ENCODE data around the gene SZT2. TPM values are rescaled to one million over a fixed set of nuclear protein-coding genes. Genes with fewer than 3 reads are reported as not detected.

SZT2 gene
- total and polyA plus RNA-seq, 7 experiments from 2014 or later: 4.4 to 153 (median 114) TPM

GRCh38 chr1:43436371-43436770 is 46.7 kb downstream of the SZT2 start:
- no peaks in the 10 kb centered on the region for H3K4me1 ChIP-seq (ENCODE audit: control insufficient read depth in 2 of 2, insufficient read depth in 2 of 2, low read length in 2 of 2)
- intact Hi-C loops (cut with micrococcal nuclease): no loop called here
- peaks cover 6 to 93% (median 15%) of the 10 kb centered on the region in 3 experiments for H3K36me3 ChIP-seq (ENCODE audit: control insufficient read depth in 2 of 3, insufficient read depth in 3 of 3, low read length in 3 of 3)
- Mint-ChIP-seq H3K4me3 (no peak overlapping the region), H3K4me1 (peaks cover 0 to 7% (median 0%) of the 10 kb centered on the region in 7 donors), H3K27ac (peak overlapping the region in 4 of 9 donors; percentile 30 to 66 (median 52)), H3K9me3 (no peaks in the 10 kb centered on the region), H3K27me3 (no peaks in the 10 kb centered on the region), H3K36me3 (peaks cover 0 to 67% (median 6%) of the 10 kb centered on the region in 5 donors)
- H3K4me3 ChIP-seq (ENCODE audit: low read length): no peak overlapping the region
- no peaks in the 10 kb centered on the region for H3K9me3 ChIP-seq (ENCODE audit: control insufficient read depth in 2 of 3, low read length in 3 of 3)
- no peak overlapping the region for H3K27ac ChIP-seq (ENCODE audit: low read depth, low read length)
- ChIA-PET POLR2A (interaction anchor here (1.5 kb wide), 1 partner anchor 46 kb away, joined by 3 read pairs; no protein-coding TSS in a partner anchor), CTCF (no interaction called here)
- ATAC-seq (no peak), DNase-seq (no peak)
- H3K27me3 ChIP-seq (ENCODE audit: control insufficient read depth in 2 of 2, insufficient read depth in 2 of 2, low read length in 2 of 2): no peaks in the 10 kb centered on the region

- Mint-ChIP-seq H3K4me1 (peaks cover 0 to 7% (median 0%) of the 10 kb centered on the region in 7 donors), H3K4me3 (no peak overlapping the region), H3K27me3 (no peaks in the 10 kb centered on the region), H3K9me3 (no peaks in the 10 kb centered on the region), H3K27ac (peak overlapping the region in 2 of 9 donors; percentile 48 to 53), H3K36me3 (peaks cover 0 to 63% (median 6%) of the 10 kb centered on the region in 5 donors)
- ATAC-seq (no peak), DNase-seq (no peak)
- Histone ChIP-seq H3K4me1 (ENCODE audit: control insufficient read depth in 2 of 2, insufficient read depth in 2 of 2, low read length in 2 of 2) (no peaks in the 10 kb centered on the region), H3K27ac (ENCODE audit: low read depth, low read length) (no peak overlapping the region), H3K9me3 (ENCODE audit: control insufficient read depth in 2 of 3, low read length in 3 of 3) (no peaks in the 10 kb centered on the region), H3K36me3 (ENCODE audit: control insufficient read depth in 2 of 3, insufficient read depth in 3 of 3, low read length in 3 of 3) (peaks cover 3 to 93% (median 11%) of the 10 kb centered on the region in 3 experiments), H3K27me3 (ENCODE audit: control insufficient read depth in 2 of 2, insufficient read depth in 2 of 2, low read length in 2 of 2) (no peaks in the 10 kb centered on the region), H3K4me3 (ENCODE audit: low read length) (no peak overlapping the region)
- ChIA-PET POLR2A (no interaction called here), CTCF (no interaction called here)
- intact Hi-C loops (cut with micrococcal nuclease): no loop called here
Observed at GRCh38 chr1:43437031-43437973, 47.6 kb downstream of the SZT2 start.

- Histone ChIP-seq H3K27ac (ENCODE audit: low read depth, low read length) (no peak overlapping the region), H3K9me3 (ENCODE audit: control insufficient read depth in 2 of 3, low read length in 3 of 3) (no peaks in the 10 kb centered on the region), H3K4me1 (ENCODE audit: control insufficient read depth in 2 of 2, insufficient read depth in 2 of 2, low read length in 2 of 2) (no peaks in the 10 kb centered on the region), H3K36me3 (ENCODE audit: control insufficient read depth in 2 of 3, insufficient read depth in 3 of 3, low read length in 3 of 3) (peaks cover 3 to 93% (median 15%) of the 10 kb centered on the region in 3 experiments), H3K4me3 (ENCODE audit: low read length) (no peak overlapping the region), H3K27me3 (ENCODE audit: control insufficient read depth in 2 of 2, insufficient read depth in 2 of 2, low read length in 2 of 2) (no peaks in the 10 kb centered on the region)
- Mint-ChIP-seq H3K27me3 (no peaks in the 10 kb centered on the region), H3K27ac (peak overlapping the region in 2 of 9 donors; percentile 33 to 70), H3K4me1 (peaks cover 0 to 7% (median 0%) of the 10 kb centered on the region in 7 donors), H3K4me3 (no peak overlapping the region), H3K9me3 (no peaks in the 10 kb centered on the region), H3K36me3 (peaks cover 0 to 63% (median 6%) of the 10 kb centered on the region in 5 donors)
- ChIA-PET CTCF (no interaction called here), POLR2A (no interaction called here)
- intact Hi-C loops (cut with micrococcal nuclease): no loop called here
- DNase-seq (no peak), ATAC-seq (no peak)
Observed at GRCh38 chr1:43438006-43438405, 48.3 kb downstream of the SZT2 start.

GRCh38 chr1:43438576-43438952 is 48.9 kb downstream of the SZT2 start:
- Histone ChIP-seq H3K36me3 (ENCODE audit: control insufficient read depth in 2 of 3, insufficient read depth in 3 of 3, low read length in 3 of 3) (peaks cover 7 to 93% (median 20%) of the 10 kb centered on the region in 3 experiments), H3K4me1 (ENCODE audit: control insufficient read depth in 2 of 2, insufficient read depth in 2 of 2, low read length in 2 of 2) (no peaks in the 10 kb centered on the region), H3K4me3 (ENCODE audit: low read length) (no peak overlapping the region), H3K9me3 (ENCODE audit: control insufficient read depth in 2 of 3, low read length in 3 of 3) (no peaks in the 10 kb centered on the region), H3K27me3 (ENCODE audit: control insufficient read depth in 2 of 2, insufficient read depth in 2 of 2, low read length in 2 of 2) (no peaks in the 10 kb centered on the region), H3K27ac (ENCODE audit: low read depth, low read length) (no peak overlapping the region)
- POLR2A ChIA-PET: no interaction called here
- Mint-ChIP-seq H3K27me3 (no peaks in the 10 kb centered on the region), H3K36me3 (peaks cover 0 to 66% (median 6%) of the 10 kb centered on the region in 5 donors), H3K4me3 (no peak overlapping the region), H3K27ac (peak overlapping the region in 2 of 9 donors; percentile 33 to 55), H3K9me3 (no peaks in the 10 kb centered on the region), H3K4me1 (peaks cover 0 to 7% (median 0%) of the 10 kb centered on the region in 7 donors)
- DNase-seq (no peak), ATAC-seq (no peak)
- CTCF ChIA-PET: no interaction called here
- intact Hi-C loops (cut with micrococcal nuclease): no loop called here

GRCh38 chr1:43438953-43439581 is 49.4 kb downstream of the SZT2 start:
- ChIA-PET POLR2A (interaction anchor here (0.9 to 1.7 kb wide), 2 partner anchors 15 to 23 kb away, joined by 3 to 9 read pairs; partner anchors contain the start of gene HYI), CTCF (no interaction called here)
- Histone ChIP-seq H3K36me3 (ENCODE audit: control insufficient read depth in 2 of 3, insufficient read depth in 3 of 3, low read length in 3 of 3) (peaks cover 10 to 93% (median 20%) of the 10 kb centered on the region in 3 experiments), H3K27ac (ENCODE audit: low read depth, low read length) (no peak overlapping the region), H3K4me1 (ENCODE audit: control insufficient read depth in 2 of 2, insufficient read depth in 2 of 2, low read length in 2 of 2) (no peaks in the 10 kb centered on the region), H3K9me3 (ENCODE audit: control insufficient read depth in 2 of 3, low read length in 3 of 3) (no peaks in the 10 kb centered on the region), H3K4me3 (ENCODE audit: low read length) (no peak overlapping the region), H3K27me3 (ENCODE audit: control insufficient read depth in 2 of 2, insufficient read depth in 2 of 2, low read length in 2 of 2) (no peaks in the 10 kb centered on the region)
- intact Hi-C loops (cut with micrococcal nuclease): no loop called here
- DNase-seq (no peak), ATAC-seq (no peak)
- Mint-ChIP-seq H3K36me3 (peaks cover 0 to 66% (median 6%) of the 10 kb centered on the region in 5 donors), H3K4me3 (no peak overlapping the region), H3K27ac (peak overlapping the region in 2 of 9 donors; percentile 55 to 61), H3K4me1 (peaks cover 0 to 7% (median 0%) of the 10 kb centered on the region in 7 donors), H3K27me3 (no peaks in the 10 kb centered on the region), H3K9me3 (no peaks in the 10 kb centered on the region)

- Histone ChIP-seq H3K4me3 (ENCODE audit: low read length) (no peak overlapping the region), H3K27me3 (ENCODE audit: control insufficient read depth in 2 of 2, insufficient read depth in 2 of 2, low read length in 2 of 2) (no peaks in the 10 kb centered on the region), H3K27ac (ENCODE audit: low read depth, low read length) (no peak overlapping the region), H3K4me1 (ENCODE audit: control insufficient read depth in 2 of 2, insufficient read depth in 2 of 2, low read length in 2 of 2) (no peaks in the 10 kb centered on the region), H3K36me3 (ENCODE audit: control insufficient read depth in 2 of 3, insufficient read depth in 3 of 3, low read length in 3 of 3) (peaks cover 7 to 93% (median 21%) of the 10 kb centered on the region in 3 experiments), H3K9me3 (ENCODE audit: control insufficient read depth in 2 of 3, low read length in 3 of 3) (no peaks in the 10 kb centered on the region)
- POLR2A ChIA-PET: interaction anchor here (0.9 to 1.7 kb wide), 2 partner anchors 15 to 22 kb away, joined by 3 to 9 read pairs; partner anchors contain the start of gene HYI
- ATAC-seq (no peak), DNase-seq (no peak)
- H3K4me3 Mint-ChIP-seq: no peak overlapping the region
- H3K27ac Mint-ChIP-seq: no peak overlapping the region
- peaks cover 5 to 68% (median 7%) of the 10 kb centered on the region in 5 donors for H3K36me3 Mint-ChIP-seq
- CTCF ChIA-PET: no interaction called here
- H3K4me1 Mint-ChIP-seq: peaks cover 0 to 7% (median 0%) of the 10 kb centered on the region in 7 donors
- no peaks in the 10 kb centered on the region for H3K9me3 Mint-ChIP-seq
- H3K27me3 Mint-ChIP-seq: no peaks in the 10 kb centered on the region
- intact Hi-C loops (cut with micrococcal nuclease): no loop called here
Observed at GRCh38 chr1:43439781-43440180, 50.1 kb downstream of the SZT2 start.
